ENCODE data around the gene SUN1.

SUN1 gene

GRCh38 chr7:910441-910861, 78.2 kb downstream of the SUN1 start:
- Histone ChIP-seq H3K27me3 (no peaks in the 10 kb centered on the region), H3K9me3 (no peaks in the 10 kb centered on the region), H3K4me1 (peaks cover 4% of the 10 kb centered on the region), H3K36me3 (no peaks in the 10 kb centered on the region), H3K4me3 (ENCODE audit: low read depth, low read length) (no peak overlapping the region)
- TF ChIP-seq CTCF (IDR thresholded peaks at IDR 0.05; ENCODE audit: low read depth, low read length) = no peak
- no peak for DNase-seq

GRCh38 chr7:910931-911431, 78.7 kb downstream of the SUN1 start:
- DNase-seq = no peak
- H3K9me3 ChIP-seq = no peaks in the 10 kb centered on the region
- no peaks in the 10 kb centered on the region for H3K36me3 ChIP-seq
- no peak overlapping the region for H3K4me3 ChIP-seq (ENCODE audit: low read depth, low read length)
- peaks cover 10% of the 10 kb centered on the region for H3K4me1 ChIP-seq
- no peaks in the 10 kb centered on the region for H3K27me3 ChIP-seq
- no peak for TF ChIP-seq CTCF (IDR thresholded peaks at IDR 0.05; ENCODE audit: low read depth, low read length)

- Histone ChIP-seq H3K36me3 (no peaks in the 10 kb centered on the region), H3K4me3 (ENCODE audit: low read depth, low read length) (no peak overlapping the region), H3K9me3 (no peaks in the 10 kb centered on the region), H3K4me1 (peaks cover 16% of the 10 kb centered on the region), H3K27me3 (no peaks in the 10 kb centered on the region)
- TF ChIP-seq CTCF (IDR thresholded peaks at IDR 0.05; ENCODE audit: low read depth, low read length) = no peak
- no peak for DNase-seq
Observed at GRCh38 chr7:911791-912480, 79.7 kb downstream of the SUN1 start.

- Histone ChIP-seq H3K4me1 (peaks cover 16% of the 10 kb centered on the region), H3K4me3 (ENCODE audit: low read depth, low read length) (no peak overlapping the region), H3K27me3 (no peaks in the 10 kb centered on the region), H3K36me3 (no peaks in the 10 kb centered on the region), H3K9me3 (no peaks in the 10 kb centered on the region)
- no peak for DNase-seq
- no peak for TF ChIP-seq CTCF (IDR thresholded peaks at IDR 0.05; ENCODE audit: low read depth, low read length)
Observed at GRCh38 chr7:913736-914520, 81.7 kb downstream of the SUN1 start.

GRCh38 chr7:914521-915194, 82.4 kb downstream of the SUN1 start:
- H3K36me3 ChIP-seq = no peaks in the 10 kb centered on the region
- H3K27me3 ChIP-seq = no peaks in the 10 kb centered on the region
- no peaks in the 10 kb centered on the region for H3K9me3 ChIP-seq
- DNase-seq = no peak
- H3K4me1 ChIP-seq = peaks cover 16% of the 10 kb centered on the region
- H3K4me3 ChIP-seq (ENCODE audit: low read depth, low read length) = no peak overlapping the region
- no peak for TF ChIP-seq CTCF (IDR thresholded peaks at IDR 0.05; ENCODE audit: low read depth, low read length)
